ENCODE measurements around the gene SERPINI2. TPM values are rescaled to one million over a fixed set of nuclear protein-coding genes. Genes with fewer than 3 reads are reported as not detected.

The SERPINI2 gene
- total and polyA plus RNA-seq, 5 donors from 2014 or later = not detected

GRCh38 chr3:167467848-167468611 is 5.8 kb downstream of the SERPINI2 start:
- H3K27ac Mint-ChIP-seq = no peak overlapping the region
- H3K4me3 ChIP-seq (ENCODE audit: low read depth, low read length) = no peak overlapping the region

GRCh38 chr3:167466966-167467365 is 6.9 kb downstream of the SERPINI2 start:
- Mint-ChIP-seq H3K27me3 (no peaks in the 10 kb centered on the region), H3K4me3 (no peak overlapping the region), H3K36me3 (no peaks in the 10 kb centered on the region), H3K4me1 (no peaks in the 10 kb centered on the region), H3K9me3 (peaks cover 0 to 4% (median 0%) of the 10 kb centered on the region in 7 donors), H3K27ac (no peak overlapping the region)
- Histone ChIP-seq H3K4me1 (ENCODE audit: control insufficient read depth, insufficient read depth, low read length, poor library complexity, severe bottlenecking) (no peaks in the 10 kb centered on the region), H3K9me3 (ENCODE audit: control insufficient read depth in 2 of 2, low read length in 2 of 2) (no peaks in the 10 kb centered on the region), H3K27ac (ENCODE audit: insufficient read depth, low read length, poor library complexity, severe bottlenecking) (no peak overlapping the region), H3K4me3 (ENCODE audit: low read depth, low read length) (no peak overlapping the region), H3K36me3 (ENCODE audit: control insufficient read depth, insufficient read depth, low read length) (no peaks in the 10 kb centered on the region), H3K27me3 (ENCODE audit: control insufficient read depth, insufficient read depth, low read length) (no peaks in the 10 kb centered on the region)
- no peak for ATAC-seq (ENCODE audit: low read depth in 2 of 2)
- no peak for DNase-seq

More at GRCh38 chr3:167467848-167468611, 5.8 kb downstream of the SERPINI2 start:
- Mint-ChIP-seq H3K9me3 (peaks cover 0 to 4% (median 0%) of the 10 kb centered on the region in 7 donors), H3K4me1 (no peaks in the 10 kb centered on the region), H3K36me3 (no peaks in the 10 kb centered on the region), H3K27me3 (no peaks in the 10 kb centered on the region), H3K4me3 (no peak overlapping the region)
- Histone ChIP-seq H3K4me1 (ENCODE audit: control insufficient read depth, insufficient read depth, low read length, poor library complexity, severe bottlenecking) (no peaks in the 10 kb centered on the region), H3K27ac (ENCODE audit: insufficient read depth, low read length, poor library complexity, severe bottlenecking) (no peak overlapping the region), H3K27me3 (ENCODE audit: control insufficient read depth, insufficient read depth, low read length) (no peaks in the 10 kb centered on the region), H3K36me3 (ENCODE audit: control insufficient read depth, insufficient read depth, low read length) (no peaks in the 10 kb centered on the region), H3K9me3 (ENCODE audit: control insufficient read depth in 2 of 2, low read length in 2 of 2) (no peaks in the 10 kb centered on the region)
- DNase-seq (no peak), ATAC-seq (ENCODE audit: low read depth in 2 of 2) (no peak)

GRCh38 chr3:167456157-167456799 is 17.6 kb downstream of the SERPINI2 start:
- Mint-ChIP-seq H3K36me3 (no peaks in the 10 kb centered on the region), H3K4me3 (no peak overlapping the region), H3K9me3 (peaks cover 0 to 3% (median 0%) of the 10 kb centered on the region in 7 donors), H3K27me3 (no peaks in the 10 kb centered on the region), H3K27ac (no peak overlapping the region), H3K4me1 (no peaks in the 10 kb centered on the region)
- Histone ChIP-seq H3K27me3 (ENCODE audit: control insufficient read depth, insufficient read depth, low read length) (no peaks in the 10 kb centered on the region), H3K9me3 (ENCODE audit: control insufficient read depth in 2 of 2, low read length in 2 of 2) (no peaks in the 10 kb centered on the region), H3K4me3 (ENCODE audit: low read depth, low read length) (no peak overlapping the region), H3K27ac (ENCODE audit: insufficient read depth, low read length, poor library complexity, severe bottlenecking) (no peak overlapping the region), H3K36me3 (ENCODE audit: control insufficient read depth, insufficient read depth, low read length) (no peaks in the 10 kb centered on the region), H3K4me1 (ENCODE audit: control insufficient read depth, insufficient read depth, low read length, poor library complexity, severe bottlenecking) (no peaks in the 10 kb centered on the region)
- no peak for DNase-seq
- ATAC-seq (ENCODE audit: low read depth in 2 of 2) = no peak

GRCh38 chr3:167453815-167454214 is 20.0 kb downstream of the SERPINI2 start:
- no peaks in the 10 kb centered on the region for H3K4me1 Mint-ChIP-seq
- no peaks in the 10 kb centered on the region for H3K36me3 Mint-ChIP-seq
- no peak overlapping the region for H3K27ac ChIP-seq (ENCODE audit: insufficient read depth, low read length, poor library complexity, severe bottlenecking)
- no peaks in the 10 kb centered on the region for H3K9me3 ChIP-seq (ENCODE audit: control insufficient read depth in 2 of 2, low read length in 2 of 2)
- no peak overlapping the region for H3K4me3 ChIP-seq (ENCODE audit: low read depth, low read length)
- no peak overlapping the region for H3K4me3 Mint-ChIP-seq
- H3K36me3 ChIP-seq (ENCODE audit: control insufficient read depth, insufficient read depth, low read length) = no peaks in the 10 kb centered on the region
- no peak overlapping the region for H3K27ac Mint-ChIP-seq
- H3K9me3 Mint-ChIP-seq = peaks cover 0 to 3% (median 0%) of the 10 kb centered on the region in 7 donors
- ATAC-seq (ENCODE audit: low read depth in 2 of 2) = no peak
- no peak for DNase-seq
- H3K27me3 Mint-ChIP-seq = no peaks in the 10 kb centered on the region
- H3K27me3 ChIP-seq (ENCODE audit: control insufficient read depth, insufficient read depth, low read length) = no peaks in the 10 kb centered on the region
- no peaks in the 10 kb centered on the region for H3K4me1 ChIP-seq (ENCODE audit: control insufficient read depth, insufficient read depth, low read length, poor library complexity, severe bottlenecking)

- ATAC-seq (ENCODE audit: low read depth in 2 of 2) (no peak), DNase-seq (no peak)
- peaks cover 0 to 1% (median 0%) of the 10 kb centered on the region in 7 donors for H3K9me3 Mint-ChIP-seq
- no peak overlapping the region for H3K4me3 ChIP-seq (ENCODE audit: low read depth, low read length)
- no peaks in the 10 kb centered on the region for H3K36me3 ChIP-seq (ENCODE audit: control insufficient read depth, insufficient read depth, low read length)
- no peak overlapping the region for H3K4me3 Mint-ChIP-seq
- H3K27me3 Mint-ChIP-seq = no peaks in the 10 kb centered on the region
- no peaks in the 10 kb centered on the region for H3K36me3 Mint-ChIP-seq
- no peaks in the 10 kb centered on the region for H3K4me1 Mint-ChIP-seq
- no peak overlapping the region for H3K27ac ChIP-seq (ENCODE audit: insufficient read depth, low read length, poor library complexity, severe bottlenecking)
- H3K27me3 ChIP-seq (ENCODE audit: control insufficient read depth, insufficient read depth, low read length) = no peaks in the 10 kb centered on the region
- no peaks in the 10 kb centered on the region for H3K4me1 ChIP-seq (ENCODE audit: control insufficient read depth, insufficient read depth, low read length, poor library complexity, severe bottlenecking)
- no peaks in the 10 kb centered on the region for H3K9me3 ChIP-seq (ENCODE audit: control insufficient read depth in 2 of 2, low read length in 2 of 2)
- H3K27ac Mint-ChIP-seq = no peak overlapping the region
Measured at GRCh38 chr3:167451282-167451681, 22.6 kb downstream of the SERPINI2 start.

GRCh38 chr3:167450675-167451074 is 23.2 kb downstream of the SERPINI2 start:
- Histone ChIP-seq H3K36me3 (ENCODE audit: control insufficient read depth, insufficient read depth, low read length) (no peaks in the 10 kb centered on the region), H3K4me1 (ENCODE audit: control insufficient read depth, insufficient read depth, low read length, poor library complexity, severe bottlenecking) (no peaks in the 10 kb centered on the region), H3K4me3 (ENCODE audit: low read depth, low read length) (no peak overlapping the region), H3K9me3 (ENCODE audit: control insufficient read depth in 2 of 2, low read length in 2 of 2) (no peaks in the 10 kb centered on the region), H3K27ac (ENCODE audit: insufficient read depth, low read length, poor library complexity, severe bottlenecking) (no peak overlapping the region), H3K27me3 (ENCODE audit: control insufficient read depth, insufficient read depth, low read length) (no peaks in the 10 kb centered on the region)
- no peak for ATAC-seq (ENCODE audit: low read depth in 2 of 2)
- Mint-ChIP-seq H3K4me1 (no peaks in the 10 kb centered on the region), H3K36me3 (no peaks in the 10 kb centered on the region), H3K27me3 (no peaks in the 10 kb centered on the region), H3K27ac (no peak overlapping the region), H3K9me3 (no peaks in the 10 kb centered on the region), H3K4me3 (no peak overlapping the region)
- no peak for DNase-seq

GRCh38 chr3:167450195-167450594 is 23.6 kb downstream of the SERPINI2 start:
- Mint-ChIP-seq H3K27ac (no peak overlapping the region), H3K36me3 (no peaks in the 10 kb centered on the region), H3K9me3 (no peaks in the 10 kb centered on the region), H3K27me3 (no peaks in the 10 kb centered on the region), H3K4me1 (no peaks in the 10 kb centered on the region), H3K4me3 (no peak overlapping the region)
- Histone ChIP-seq H3K4me3 (ENCODE audit: low read depth, low read length) (no peak overlapping the region), H3K4me1 (ENCODE audit: control insufficient read depth, insufficient read depth, low read length, poor library complexity, severe bottlenecking) (no peaks in the 10 kb centered on the region), H3K36me3 (ENCODE audit: control insufficient read depth, insufficient read depth, low read length) (no peaks in the 10 kb centered on the region), H3K27ac (ENCODE audit: insufficient read depth, low read length, poor library complexity, severe bottlenecking) (no peak overlapping the region), H3K9me3 (ENCODE audit: control insufficient read depth in 2 of 2, low read length in 2 of 2) (no peaks in the 10 kb centered on the region), H3K27me3 (ENCODE audit: control insufficient read depth, insufficient read depth, low read length) (no peaks in the 10 kb centered on the region)
- ATAC-seq (ENCODE audit: low read depth in 2 of 2) (no peak), DNase-seq (no peak)

GRCh38 chr3:167445491-167445890 is 28.4 kb downstream of the SERPINI2 start:
- no peak for ATAC-seq (ENCODE audit: low read depth in 2 of 2)
- Mint-ChIP-seq H3K4me1 (no peaks in the 10 kb centered on the region), H3K27me3 (peaks cover 1% of the 10 kb centered on the region), H3K9me3 (peaks cover 0 to 1% (median 0%) of the 10 kb centered on the region in 7 donors), H3K4me3 (no peak overlapping the region), H3K27ac (no peak overlapping the region), H3K36me3 (no peaks in the 10 kb centered on the region)
- Histone ChIP-seq H3K36me3 (ENCODE audit: control insufficient read depth, insufficient read depth, low read length) (no peaks in the 10 kb centered on the region), H3K9me3 (ENCODE audit: control insufficient read depth in 2 of 2, low read length in 2 of 2) (no peaks in the 10 kb centered on the region), H3K27me3 (ENCODE audit: control insufficient read depth, insufficient read depth, low read length) (no peaks in the 10 kb centered on the region), H3K27ac (ENCODE audit: insufficient read depth, low read length, poor library complexity, severe bottlenecking) (no peak overlapping the region), H3K4me1 (ENCODE audit: control insufficient read depth, insufficient read depth, low read length, poor library complexity, severe bottlenecking) (no peaks in the 10 kb centered on the region), H3K4me3 (ENCODE audit: low read depth, low read length) (no peak overlapping the region)
- DNase-seq = no peak
